HG03103 (cell line): ENCODE data around the gene ATP8A2.

Experiments
- ATAC-seq: cut with Tn5 transposase; IDR thresholded peaks from one replicate; pipeline ENCODE4 v1.9.1; 2021; ENCODE audit warnings: low read depth; ENCODE audit not compliant: unreplicated experiment

The ATP8A2 gene

DNA sequence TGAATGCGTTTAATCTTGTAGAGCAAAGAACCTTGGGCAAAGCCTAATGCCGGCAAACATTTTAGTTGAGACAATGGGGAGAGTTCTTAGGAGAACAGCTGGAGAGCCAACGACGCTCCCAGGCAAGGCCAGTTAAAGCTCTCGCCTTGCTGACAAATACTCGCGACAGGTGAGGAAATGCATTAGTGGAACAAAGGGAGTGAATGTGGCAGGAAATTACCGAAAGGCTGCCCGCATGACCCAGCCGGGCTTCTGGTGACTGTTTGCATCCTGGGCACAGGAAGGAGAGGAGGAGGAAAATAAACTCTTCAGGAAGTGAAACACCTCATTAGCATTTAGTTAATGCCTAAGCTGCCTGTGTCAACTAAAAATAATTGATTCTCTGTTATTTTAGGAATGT, 605.4 kb downstream of the ATP8A2 start:
- ATAC-seq, result no peak

GRCh38 chr13:25977671-25978070, 605.9 kb downstream of the ATP8A2 start:
- ATAC-seq, result no peak

DNA sequence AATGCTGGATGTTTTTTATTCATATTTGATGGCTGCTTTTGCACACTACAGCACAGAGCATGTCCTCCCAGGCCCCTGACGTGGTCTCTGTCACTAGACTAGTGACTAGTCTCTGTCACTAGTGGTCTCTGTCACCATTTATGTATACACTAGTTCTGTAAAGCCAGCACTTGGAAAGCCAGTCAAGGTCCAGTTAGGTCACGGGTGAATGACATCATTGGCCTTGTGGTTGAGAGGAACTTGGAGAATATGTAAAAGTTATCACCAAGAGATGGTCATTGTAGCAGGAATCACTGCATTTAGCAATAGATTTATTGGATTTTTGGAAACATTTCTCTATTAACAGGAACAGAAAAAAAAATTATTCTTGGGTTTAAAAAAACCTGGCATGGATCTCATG, 607.2 kb downstream of the ATP8A2 start:
- ATAC-seq, result no peak

DNA sequence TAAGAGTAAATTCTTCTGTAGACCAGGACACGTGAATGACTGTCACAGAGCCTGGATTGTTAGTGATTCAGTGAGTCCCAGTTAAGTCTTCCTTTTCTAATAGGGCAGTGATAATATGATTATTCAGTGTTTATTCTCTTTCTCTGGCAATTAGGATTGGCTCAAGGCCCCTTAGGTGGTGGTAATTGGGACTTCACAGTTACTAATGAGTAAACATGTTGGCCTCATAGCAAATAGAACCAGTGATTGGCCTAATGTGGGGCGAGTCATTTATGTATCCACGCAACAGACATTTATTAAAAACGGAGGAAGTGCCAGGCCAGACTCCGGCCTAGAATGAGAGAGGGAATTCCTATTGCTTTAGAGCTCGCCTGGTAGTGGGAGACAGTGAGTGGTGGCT, 607.6 kb downstream of the ATP8A2 start:
- ATAC-seq, result no peak

DNA sequence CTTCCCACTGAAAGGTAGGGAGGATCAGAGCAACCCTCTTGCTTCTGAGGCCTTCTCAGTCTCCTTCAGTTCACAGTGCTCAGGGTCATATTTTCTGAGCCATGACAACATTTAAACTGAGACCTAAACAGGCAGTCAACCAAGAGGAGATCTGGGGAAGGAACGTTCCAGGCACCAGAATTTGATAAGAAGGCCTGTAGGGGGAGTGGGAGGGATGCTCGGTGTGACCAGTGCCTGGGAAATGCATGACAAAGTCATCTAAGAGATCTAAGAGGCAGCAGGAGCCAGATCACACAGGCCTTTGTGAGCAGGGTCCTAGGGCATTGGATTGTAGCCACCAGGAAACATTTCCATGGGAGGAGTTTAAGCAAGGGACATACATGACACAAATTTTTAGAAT, 608.5 kb downstream of the ATP8A2 start:
- no peak for ATAC-seq

DNA sequence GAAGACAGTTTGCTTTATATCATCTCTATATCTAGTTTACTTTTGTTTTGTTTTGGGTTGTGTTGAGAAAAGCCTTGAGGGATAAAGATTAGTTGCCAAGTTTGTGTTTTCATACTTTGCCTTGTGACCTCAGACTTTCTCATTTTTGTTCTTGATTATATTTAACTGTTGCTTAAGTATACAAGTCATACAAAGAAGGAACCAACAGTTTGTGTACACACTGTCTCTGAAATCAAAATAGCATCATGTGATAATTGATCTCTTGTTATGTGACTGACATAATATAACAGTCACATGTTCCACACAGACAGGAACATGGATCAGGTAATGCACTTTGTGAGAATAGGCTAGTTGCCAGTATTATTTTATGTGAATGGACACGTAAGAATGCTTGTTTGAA, 609.3 kb downstream of the ATP8A2 start:
- ATAC-seq, result no peak

DNA sequence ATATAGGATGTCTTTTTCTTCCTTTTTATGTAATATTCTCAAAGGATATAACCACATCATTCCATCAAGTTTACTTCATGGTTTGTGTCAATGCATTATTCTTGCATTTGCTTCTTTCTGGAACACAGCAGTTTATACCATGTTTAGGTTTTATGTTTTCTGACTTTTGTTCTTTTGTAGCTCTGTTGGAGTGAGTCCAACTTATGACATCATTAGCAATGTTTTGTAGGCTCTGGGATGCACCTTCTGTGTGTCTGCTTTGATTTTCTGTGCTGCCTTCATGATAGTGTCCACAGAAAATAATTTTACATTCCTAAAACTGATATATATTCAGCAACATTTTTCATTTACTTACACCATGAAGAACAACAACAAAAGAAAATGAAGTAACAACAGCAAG, 611.1 kb downstream of the ATP8A2 start:
- no peak for ATAC-seq

DNA sequence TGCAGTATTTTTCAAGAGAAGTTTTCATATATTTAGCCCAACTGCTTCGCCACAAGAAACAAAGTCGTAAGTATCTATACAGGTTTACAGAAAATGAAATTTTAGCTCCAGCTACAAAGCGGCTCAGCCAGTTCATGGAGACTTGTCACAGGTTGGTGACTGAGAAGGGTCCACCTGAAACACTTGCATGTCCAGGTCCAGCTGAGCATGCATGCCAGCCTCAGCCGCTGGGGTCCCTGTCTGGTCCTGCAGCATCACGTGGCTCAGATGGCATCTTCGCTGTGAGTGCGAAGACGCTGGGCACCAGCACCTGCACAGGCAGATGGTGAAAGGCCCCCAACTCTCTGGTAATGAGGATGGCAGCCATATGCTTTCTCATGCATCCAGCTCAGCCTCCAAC, 616.2 kb downstream of the ATP8A2 start:
- no peak for ATAC-seq

DNA sequence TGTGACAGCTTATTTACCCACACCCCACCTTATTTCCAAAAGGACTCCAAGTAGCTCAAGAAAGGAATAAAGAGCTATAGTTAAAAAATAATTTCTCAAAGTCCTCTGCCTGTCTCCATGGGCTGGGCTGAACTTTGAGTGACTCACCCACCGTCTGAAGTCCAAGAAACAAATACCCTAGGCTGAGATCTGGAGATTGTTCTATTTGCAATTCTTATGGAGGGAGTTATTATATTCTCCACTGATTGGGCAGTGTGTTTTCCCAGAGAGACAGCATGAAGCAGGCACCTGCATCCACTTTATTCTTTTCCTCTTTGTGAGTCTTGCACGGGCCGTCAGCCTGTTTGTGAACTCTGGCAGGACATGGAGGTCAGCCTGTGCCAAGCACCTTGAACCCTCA, 616.9 kb downstream of the ATP8A2 start:
- no peak for ATAC-seq

DNA sequence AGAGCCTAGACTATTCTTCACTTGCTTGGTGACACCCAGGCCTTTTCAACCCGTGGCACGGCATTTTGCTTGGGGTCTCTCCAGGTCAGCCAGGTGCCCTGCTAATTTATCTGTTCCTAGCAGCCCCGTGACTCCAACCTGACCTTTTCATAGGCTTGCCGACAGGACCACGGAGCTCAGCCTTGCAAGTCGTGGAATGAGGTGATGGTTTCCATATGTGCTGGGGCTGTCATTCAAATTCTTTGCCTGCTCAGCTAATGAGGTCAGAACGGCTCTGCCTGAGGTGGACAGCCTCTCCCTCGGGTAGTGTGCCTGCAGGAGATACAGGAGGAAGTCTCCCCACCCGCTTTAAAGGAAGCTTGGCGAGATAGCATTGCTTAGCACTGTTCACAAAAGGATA, 619.0 kb downstream of the ATP8A2 start:
- ATAC-seq, result no peak

- no peak for ATAC-seq
These were observed 620.3 kb downstream of the ATP8A2 start for GRCh38 chr13:25992076-25992475.

DNA sequence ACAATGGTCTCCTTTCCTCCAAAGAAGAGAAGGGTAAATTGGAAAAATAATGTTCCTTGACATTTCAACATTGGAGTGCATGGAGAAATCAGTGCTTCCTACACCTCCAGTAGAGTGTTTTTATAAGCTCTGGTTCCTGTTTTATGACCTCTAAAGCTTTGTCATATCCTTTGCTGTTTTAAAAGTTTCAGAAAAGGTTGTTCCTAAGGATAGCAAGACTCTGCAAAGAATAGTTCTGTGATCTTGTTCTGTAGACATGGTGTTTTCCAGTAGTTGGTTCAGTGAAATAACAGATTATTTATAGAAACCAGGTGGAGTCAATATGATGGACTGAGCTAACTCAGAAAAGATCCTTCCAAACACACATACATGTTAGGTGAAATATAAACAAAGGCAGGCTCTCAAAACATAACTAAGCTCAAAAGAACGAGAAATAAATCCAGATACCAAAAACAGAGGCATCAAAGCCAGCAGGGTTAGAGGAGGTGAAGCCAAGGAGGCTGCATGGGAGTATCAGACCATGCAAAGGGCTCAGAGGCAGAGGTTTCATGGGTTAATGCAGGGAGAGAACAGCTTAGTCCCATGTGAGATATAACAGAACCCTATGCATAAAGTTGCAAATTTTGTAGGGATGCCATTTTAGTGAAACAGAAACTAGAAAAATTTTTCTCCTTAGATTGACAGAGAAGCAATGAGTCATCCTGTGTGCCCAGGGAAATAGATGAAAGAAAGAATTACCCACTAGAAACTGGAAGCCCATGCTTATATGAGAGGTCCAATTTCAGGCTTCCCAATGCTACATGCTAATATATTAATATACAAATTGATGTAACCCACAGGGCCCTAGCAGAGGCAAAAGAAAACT, 635.7 kb downstream of the ATP8A2 start:
- ATAC-seq, result no peak

DNA sequence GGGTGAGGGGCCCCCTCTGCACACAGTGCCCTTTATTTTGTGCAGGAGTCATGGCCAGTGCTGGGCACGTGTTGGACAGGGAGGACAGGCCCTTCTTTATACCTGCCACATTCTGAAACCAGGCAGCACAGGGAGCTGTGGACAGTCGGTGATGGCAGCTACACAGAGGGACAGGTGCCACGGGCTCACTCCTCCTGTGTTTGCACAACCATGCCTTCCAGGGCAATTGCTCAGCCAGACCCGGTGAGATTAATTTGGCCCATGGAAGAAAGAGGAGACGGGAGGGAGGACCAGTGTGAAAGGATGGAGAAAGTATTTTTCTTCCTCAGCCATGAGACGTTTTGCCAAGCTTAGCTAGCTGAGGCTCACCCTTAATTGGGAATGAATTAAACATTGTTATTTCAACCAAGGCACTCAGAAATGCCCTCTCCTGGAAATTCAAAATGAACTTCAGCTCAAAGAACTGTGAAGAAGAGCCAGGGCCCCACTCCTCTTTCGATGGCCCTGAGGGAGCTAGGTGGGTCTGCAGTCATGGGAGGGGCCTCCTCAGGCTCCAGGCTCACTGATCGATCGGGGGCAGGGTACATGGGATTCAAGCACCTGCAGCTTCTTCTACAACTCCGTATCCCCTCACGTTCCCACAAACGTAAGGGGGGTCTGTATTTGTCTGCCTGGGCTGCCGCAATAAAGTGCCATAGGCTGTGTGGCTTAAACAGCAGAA, 638.9 kb downstream of the ATP8A2 start:
- no peak for ATAC-seq

GRCh38 chr13:26011208-26011573, 639.4 kb downstream of the ATP8A2 start:
- no peak for ATAC-seq

- ATAC-seq, result no peak
These were observed 640.4 kb downstream of the ATP8A2 start for GRCh38 chr13:26011996-26012821.

DNA sequence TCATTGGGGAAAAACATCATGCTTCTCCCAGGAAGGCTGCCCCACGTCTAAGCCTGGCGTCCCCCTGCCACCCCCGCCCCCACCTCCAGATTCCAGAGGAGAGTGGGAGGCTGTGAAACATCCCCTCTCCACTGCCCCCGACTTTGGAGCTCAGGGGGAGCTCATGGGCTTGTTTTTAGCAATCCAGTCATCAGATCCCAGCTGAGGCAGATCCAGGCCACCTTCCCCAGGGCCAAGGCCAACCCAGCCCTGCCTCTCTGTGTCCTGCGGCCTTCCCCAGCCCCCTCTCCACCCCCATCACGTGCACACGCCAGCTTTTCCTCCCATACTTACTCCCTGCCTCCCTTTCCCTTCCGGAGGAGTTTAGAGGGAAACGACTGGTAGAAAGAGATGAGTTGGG, 641.2 kb downstream of the ATP8A2 start:
- ATAC-seq, result no peak

DNA sequence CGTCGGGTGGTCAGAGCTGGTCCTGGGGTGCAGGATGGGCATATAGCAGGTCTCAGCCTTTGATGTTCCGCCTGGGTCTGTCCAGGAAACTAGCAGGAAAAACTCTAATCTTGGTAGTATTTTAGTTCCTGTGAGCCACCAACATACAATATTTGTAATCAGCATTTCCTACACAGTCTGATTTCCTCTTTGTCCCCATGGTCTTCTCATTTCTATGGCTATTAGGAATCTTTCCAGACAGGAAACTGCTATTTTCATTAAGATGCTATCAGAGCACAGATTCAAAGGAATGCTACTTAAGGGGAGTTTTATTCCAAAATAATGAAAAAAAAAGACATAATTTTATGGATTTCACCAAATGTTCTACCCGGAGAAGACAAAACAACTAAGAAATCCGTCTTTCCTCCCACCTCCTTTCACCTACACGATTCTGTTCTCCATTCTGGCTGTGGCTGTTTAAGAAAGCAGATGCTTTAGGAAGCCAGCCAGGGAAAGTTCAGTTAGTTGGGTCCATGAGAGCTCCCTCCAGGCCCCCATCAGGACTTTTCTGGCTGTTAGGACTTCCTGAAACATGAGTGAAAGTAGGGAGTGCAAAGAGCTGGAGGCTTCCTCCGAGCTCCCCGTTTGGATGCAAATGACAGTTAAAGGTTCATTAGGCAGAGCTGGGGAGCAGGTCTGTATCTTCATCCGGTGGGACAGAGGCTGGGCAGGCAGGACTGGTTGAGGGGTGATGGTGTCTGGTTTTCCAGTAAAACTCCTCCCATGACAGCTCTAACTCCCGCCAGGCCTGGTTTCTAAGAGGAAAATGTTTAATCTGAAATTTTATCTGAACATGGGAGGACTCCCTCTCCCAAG, 643.7 kb downstream of the ATP8A2 start:
- no peak for ATAC-seq

GRCh38 chr13:26016189-26016588, 644.4 kb downstream of the ATP8A2 start:
- no peak for ATAC-seq

DNA sequence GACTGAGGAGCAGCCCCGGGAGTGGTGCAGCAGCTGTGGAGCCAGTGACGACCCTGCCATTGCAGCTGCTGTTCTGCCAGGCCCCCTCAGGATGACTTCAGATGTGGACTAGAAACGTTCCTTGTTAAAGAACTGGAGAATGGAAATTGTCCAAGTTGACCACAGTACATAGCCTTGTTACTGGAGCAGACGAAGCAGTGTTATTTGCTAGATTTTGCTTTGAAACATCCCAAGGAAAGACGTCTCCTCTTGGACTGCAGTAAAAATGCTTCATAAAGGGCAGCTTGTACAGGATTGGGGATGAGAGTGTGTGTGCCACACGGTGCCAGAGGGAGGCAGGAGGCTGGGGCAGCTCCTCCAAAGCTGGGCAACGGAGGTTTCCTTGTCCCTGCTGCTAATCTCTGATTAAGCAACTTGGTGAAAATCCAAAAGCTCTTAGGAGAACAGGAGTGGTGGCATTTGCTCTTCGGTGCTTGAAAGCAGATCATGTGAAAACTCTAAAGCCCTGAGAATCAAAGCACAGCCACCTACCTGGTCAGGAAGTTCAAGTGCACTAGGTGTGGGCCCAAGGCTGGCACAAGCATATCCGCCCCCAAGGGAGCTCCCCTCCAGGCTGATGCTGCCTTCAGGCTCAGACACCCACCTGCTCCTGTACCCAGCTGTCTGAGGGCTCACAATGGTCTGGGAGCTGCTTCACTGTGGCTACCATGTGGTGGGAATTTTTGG, 645.6 kb downstream of the ATP8A2 start:
- no peak for ATAC-seq
